ENCODE results near the gene MPP3. TPM values are rescaled to one million over a fixed set of nuclear protein-coding genes. Genes with fewer than 3 reads are reported as not detected.

The MPP3 gene, protein sequence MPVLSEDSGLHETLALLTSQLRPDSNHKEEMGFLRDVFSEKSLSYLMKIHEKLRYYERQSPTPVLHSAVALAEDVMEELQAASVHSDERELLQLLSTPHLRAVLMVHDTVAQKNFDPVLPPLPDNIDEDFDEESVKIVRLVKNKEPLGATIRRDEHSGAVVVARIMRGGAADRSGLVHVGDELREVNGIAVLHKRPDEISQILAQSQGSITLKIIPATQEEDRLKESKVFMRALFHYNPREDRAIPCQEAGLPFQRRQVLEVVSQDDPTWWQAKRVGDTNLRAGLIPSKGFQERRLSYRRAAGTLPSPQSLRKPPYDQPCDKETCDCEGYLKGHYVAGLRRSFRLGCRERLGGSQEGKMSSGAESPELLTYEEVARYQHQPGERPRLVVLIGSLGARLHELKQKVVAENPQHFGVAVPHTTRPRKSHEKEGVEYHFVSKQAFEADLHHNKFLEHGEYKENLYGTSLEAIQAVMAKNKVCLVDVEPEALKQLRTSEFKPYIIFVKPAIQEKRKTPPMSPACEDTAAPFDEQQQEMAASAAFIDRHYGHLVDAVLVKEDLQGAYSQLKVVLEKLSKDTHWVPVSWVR
- 12.9 and 17.0 TPM in 2 replicates for total RNA-seq

DNA sequence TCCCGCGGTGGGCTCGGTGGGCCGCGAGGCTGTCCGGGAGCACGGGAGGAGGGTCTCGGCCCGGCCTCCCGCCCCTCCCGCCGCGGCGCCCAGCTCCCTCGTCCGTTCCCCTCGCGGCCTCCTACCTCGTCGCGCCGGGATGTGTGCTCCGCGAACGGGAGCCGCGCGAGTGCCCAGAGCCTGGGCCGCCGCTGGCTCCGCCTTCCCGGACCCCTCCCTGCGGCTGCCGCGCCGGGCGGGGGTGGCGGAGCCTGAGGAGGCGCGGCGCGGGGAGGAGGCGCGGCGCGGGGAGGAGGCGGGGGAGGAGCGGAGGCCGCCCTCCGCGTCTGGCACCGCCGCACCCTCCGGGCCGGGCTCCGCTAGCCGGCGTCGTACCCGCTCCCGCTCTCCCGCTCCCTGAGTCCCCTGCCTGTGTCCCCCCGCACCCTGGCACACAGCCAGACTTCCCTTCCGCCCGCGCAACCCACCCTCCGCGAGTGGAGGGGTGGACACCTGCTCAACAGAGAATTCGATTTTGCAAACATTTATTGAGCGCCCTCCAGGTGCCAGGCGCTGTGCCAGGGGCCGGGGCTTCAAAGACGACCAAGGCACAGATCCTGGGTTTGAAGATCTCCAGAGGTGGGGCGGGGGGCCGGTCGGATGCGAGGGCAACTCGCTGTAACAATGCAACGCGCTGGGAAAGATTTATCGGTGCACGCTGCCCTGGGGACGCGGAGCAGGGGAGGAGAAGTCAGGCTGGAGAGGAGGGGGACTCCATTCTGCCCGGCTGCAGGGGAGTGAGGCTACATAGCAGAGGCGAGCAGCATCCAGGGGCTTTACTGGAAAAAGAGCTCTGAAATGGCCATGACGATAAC is at the start of gene MPP3:
Gene MPP3 (minus strand): TSS at position 171 of the 854 bp plus-strand sequence. CDS start 1,240 bp downstream, outside the sequence.

DNA sequence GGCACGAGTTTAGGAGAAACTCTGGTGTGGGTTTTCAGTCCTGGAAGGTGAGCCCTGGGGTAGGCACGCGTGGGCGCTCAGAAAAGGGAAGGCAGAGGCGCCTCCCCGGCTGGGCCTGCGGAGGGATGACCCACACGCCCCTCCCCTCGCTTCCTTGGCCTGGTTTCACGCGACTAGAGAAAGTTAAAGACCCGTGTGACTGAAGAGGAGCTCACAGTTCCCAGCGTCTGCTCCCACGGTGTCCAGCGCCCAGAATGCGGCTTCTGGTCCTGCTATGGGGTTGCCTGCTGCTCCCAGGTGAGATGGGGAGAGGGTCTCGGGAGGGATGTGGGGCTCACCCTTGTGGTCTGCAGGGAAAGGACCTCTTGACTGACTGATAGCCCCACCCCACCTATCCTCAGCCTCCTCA is 14.0 kb upstream of the MPP3 start, which contains the start of gene CD300LG:
Gene CD300LG (plus strand): TSS at position 214 of the 409 bp plus-strand sequence. CDS start 41 bp downstream, at position 255.

DNA sequence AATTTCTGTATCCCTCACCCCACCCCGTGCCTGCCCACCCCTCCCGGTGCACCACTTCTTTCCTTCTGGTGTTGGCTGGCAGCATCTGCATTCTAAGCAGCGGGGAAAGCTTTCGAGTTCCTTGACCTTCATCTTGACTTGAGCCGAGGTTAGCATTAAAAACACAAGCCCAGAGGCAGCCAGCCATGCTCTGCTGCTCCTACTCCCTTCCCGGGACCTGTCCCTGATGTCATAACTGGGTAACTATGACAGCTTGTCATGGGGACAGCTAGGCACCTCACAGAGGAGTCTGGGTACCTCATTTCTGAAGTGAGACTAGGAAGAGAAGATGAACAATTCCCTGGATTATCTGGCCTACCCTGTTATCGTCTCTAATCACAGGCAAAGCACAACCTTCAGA is 52.8 kb downstream of the MPP3 start, which contains the start of gene CFAP97D1:
Gene CFAP97D1 (plus strand): TSS at position 301 of the 400 bp plus-strand sequence. CDS start 28 bp downstream, at position 329.

DNA sequence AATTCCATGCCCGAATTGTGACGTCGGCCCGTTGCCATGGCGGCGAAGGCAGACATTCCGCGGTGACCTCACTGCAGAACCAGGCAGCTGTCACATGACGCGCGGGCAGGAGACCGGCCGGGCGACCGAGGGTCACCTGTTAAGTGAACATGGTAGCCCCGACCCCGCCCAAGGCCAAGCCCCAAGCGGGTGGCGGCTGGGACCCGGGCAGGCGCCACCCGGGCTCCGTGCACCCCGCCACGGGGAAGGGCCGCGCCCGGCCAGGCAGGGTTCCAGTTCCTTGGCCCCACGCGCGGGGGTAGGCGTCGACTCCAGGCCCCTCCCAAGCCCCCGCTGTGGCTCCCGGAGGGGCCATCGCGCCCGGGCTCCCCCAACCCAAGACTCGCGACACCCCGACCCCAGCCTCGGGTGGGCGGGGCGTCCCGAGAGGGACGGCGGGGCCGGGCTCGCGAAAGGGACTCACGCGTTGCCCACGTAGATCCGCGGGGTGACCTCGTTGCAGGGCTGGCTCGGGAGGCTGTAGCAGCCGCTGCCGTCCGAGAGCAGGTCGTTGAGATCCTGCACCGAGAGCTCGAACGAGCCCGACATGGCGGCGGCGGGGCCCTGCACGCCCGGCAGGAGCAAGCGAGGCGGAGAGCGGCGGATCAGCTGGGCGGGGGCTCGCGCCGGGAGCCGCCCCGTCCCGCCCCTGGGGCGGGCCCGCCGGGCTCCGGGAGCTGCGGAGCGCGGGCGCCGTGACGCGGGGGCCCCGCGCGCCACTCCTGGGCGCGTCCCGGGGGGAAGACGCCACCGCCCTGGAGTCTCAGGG is 54.4 kb downstream of the MPP3 start, which contains the start of gene DUSP3:
Gene DUSP3 (minus strand): TSS at position 641 of the 808 bp plus-strand sequence. CDS start 53 bp downstream, at position 588.

DNA sequence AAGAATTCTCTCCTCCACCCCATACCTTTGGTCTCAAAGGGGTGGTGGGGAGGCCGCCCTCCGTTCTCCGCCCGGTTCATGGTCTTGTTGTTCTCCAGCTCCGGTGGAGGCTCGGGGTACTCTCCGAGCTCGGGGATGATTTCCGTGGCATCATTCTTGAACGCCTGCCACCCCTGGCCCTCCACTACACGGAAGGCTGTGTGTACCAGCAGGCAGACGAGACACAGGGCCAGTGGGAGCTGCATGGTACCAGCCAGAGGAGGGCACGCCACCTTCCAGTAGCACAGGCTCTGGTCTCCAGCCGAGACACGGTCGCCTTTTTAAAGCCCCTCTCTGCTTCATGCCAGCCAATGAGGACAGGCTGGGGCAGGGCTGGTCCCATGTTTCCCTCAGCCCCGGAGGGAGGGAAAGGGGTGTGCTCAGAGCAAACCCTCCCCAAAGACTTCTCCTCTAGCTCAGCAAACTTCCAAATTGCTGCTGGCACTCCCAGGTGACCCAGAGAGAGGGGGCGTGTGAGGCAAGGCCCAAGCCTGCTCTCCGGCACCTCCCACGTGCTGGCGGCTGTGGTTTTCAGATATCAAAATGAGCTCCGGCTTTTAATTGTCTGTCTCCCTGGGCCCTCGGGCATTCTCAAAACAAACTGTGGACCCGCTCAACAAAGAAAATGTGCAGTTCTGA is 74.3 kb downstream of the MPP3 start, which contains the start of gene SOST:
Gene SOST (minus strand): TSS at position 295 of the 678 bp plus-strand sequence. CDS start 50 bp downstream, at position 245.

Other genes starting within 250 kb of the MPP3 start
- not detected in 2 replicates for gene MEOX1, start 171.2 kb downstream of the MPP3 start, total RNA-seq
- gene SOST, start 74.4 kb downstream of the MPP3 start, total RNA-seq: not detected in 2 replicates
- gene DUSP3, start 54.2 kb downstream of the MPP3 start, total RNA-seq: 43.4 and 55.1 TPM in 2 replicates
- gene CFAP97D1, start 52.7 kb downstream of the MPP3 start, total RNA-seq: under 0.01 TPM in 2 replicates
- not detected in 2 replicates for gene CD300LG, start 14.0 kb upstream of the MPP3 start, total RNA-seq
- gene MPP2, start 74.4 kb upstream of the MPP3 start, total RNA-seq: 0.78 and 1.1 TPM in 2 replicates
- gene PPY, start 109.3 kb upstream of the MPP3 start, total RNA-seq: not detected in 2 replicates
- gene PYY, start 120.8 kb upstream of the MPP3 start, total RNA-seq: 0.37 TPM in 1 of 2 replicates, not detected in the other
- 20.2 and 41.4 TPM in 2 replicates for gene NAGS, start 171.5 kb upstream of the MPP3 start, total RNA-seq
- gene TMEM101, start 181.8 kb upstream of the MPP3 start, total RNA-seq: 39.1 and 58.8 TPM in 2 replicates
- gene LSM12, start 233.5 kb upstream of the MPP3 start, total RNA-seq: 84.9 and 93.8 TPM in 2 replicates
- 39.9 and 42.6 TPM in 2 replicates for gene G6PC3, start 237.6 kb upstream of the MPP3 start, total RNA-seq

Measured in subcutaneous preadipocyte (primary cell).